ENCODE data around the gene NRN1L.

DNA sequence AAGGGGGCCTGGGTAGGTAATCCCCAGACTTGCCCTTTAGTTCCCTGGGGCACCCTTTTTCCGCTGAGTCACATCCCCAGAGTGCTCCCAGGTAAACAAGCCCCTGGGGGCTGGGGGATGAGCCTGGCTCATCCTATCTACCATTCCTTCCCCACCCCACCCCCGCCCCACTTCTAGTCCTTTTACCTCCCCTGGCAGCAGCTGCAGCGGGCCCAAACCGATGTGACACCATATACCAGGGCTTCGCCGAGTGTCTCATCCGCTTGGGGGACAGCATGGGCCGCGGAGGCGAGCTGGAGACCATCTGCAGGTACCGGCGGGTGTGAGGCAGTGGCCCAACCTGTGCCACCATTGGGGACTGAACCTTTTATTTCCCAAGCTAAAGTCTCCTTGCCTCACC lies 860 bp downstream of the NRN1L start:
- TF ChIP-seq, protein P1, sequence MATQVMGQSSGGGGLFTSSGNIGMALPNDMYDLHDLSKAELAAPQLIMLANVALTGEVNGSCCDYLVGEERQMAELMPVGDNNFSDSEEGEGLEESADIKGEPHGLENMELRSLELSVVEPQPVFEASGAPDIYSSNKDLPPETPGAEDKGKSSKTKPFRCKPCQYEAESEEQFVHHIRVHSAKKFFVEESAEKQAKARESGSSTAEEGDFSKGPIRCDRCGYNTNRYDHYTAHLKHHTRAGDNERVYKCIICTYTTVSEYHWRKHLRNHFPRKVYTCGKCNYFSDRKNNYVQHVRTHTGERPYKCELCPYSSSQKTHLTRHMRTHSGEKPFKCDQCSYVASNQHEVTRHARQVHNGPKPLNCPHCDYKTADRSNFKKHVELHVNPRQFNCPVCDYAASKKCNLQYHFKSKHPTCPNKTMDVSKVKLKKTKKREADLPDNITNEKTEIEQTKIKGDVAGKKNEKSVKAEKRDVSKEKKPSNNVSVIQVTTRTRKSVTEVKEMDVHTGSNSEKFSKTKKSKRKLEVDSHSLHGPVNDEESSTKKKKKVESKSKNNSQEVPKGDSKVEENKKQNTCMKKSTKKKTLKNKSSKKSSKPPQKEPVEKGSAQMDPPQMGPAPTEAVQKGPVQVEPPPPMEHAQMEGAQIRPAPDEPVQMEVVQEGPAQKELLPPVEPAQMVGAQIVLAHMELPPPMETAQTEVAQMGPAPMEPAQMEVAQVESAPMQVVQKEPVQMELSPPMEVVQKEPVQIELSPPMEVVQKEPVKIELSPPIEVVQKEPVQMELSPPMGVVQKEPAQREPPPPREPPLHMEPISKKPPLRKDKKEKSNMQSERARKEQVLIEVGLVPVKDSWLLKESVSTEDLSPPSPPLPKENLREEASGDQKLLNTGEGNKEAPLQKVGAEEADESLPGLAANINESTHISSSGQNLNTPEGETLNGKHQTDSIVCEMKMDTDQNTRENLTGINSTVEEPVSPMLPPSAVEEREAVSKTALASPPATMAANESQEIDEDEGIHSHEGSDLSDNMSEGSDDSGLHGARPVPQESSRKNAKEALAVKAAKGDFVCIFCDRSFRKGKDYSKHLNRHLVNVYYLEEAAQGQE (IDR thresholded peaks at IDR 0.05; ENCODE audit: insufficient read depth in 1 of 2, low read depth in 2 of 2, low read length in 2 of 2) = no peak
- TF ChIP-seq POLR2AphosphoS5 (IDR thresholded peaks at IDR 0.05; ENCODE audit: low read depth, low read length) = no peak
